Stimulated activated effector memory CD8-positive, alpha-beta T cell treated with anti-CD3 and anti-CD28 coated beads, Interleukin-12 subunit alpha, Interleukin-12 subunit beta, amount 100 ng/mL, for 72 hours (primary cell): ENCODE measurements around the gene SBNO1.
"Not testable (repeated sequence)": the region's sequence is repeated elsewhere in the genome, so short reads cannot be mapped to it uniquely, and the experiment has no call there.

ENCODE experiments used
- ATAC-seq: fragments of 150-1000 bp; cut with Tn5 transposase; 2 replicates; pipeline ENCODE4 v1.10.0; 2021
- DNase-seq, 2 donors: peaks; one replicate each; pipeline ENCODE4 v3.0.0; 2021 to 2022; ENCODE audit warnings: low spot score in 2 of 2
- H3K27ac Mint-ChIP-seq: one replicate; pipeline ENCODE4 v1.8.0; 2022; ENCODE audit warnings: mild to moderate bottlenecking, mixed read lengths
- H3K36me3 Mint-ChIP-seq: one replicate; pipeline ENCODE4 v1.8.0; 2022; ENCODE audit warnings: mild to moderate bottlenecking, mixed read lengths
- H3K4me1 Mint-ChIP-seq: one replicate; pipeline ENCODE4 v1.8.0; 2022; ENCODE audit warnings: mixed read lengths
- H3K4me3 Mint-ChIP-seq: one replicate; pipeline ENCODE4 v1.8.0; 2022; ENCODE audit warnings: mild to moderate bottlenecking, mixed read lengths
- H3K9me3 Mint-ChIP-seq: one replicate; pipeline ENCODE4 v1.8.0; 2022; ENCODE audit warnings: mixed read lengths

SBNO1 gene

DNA sequence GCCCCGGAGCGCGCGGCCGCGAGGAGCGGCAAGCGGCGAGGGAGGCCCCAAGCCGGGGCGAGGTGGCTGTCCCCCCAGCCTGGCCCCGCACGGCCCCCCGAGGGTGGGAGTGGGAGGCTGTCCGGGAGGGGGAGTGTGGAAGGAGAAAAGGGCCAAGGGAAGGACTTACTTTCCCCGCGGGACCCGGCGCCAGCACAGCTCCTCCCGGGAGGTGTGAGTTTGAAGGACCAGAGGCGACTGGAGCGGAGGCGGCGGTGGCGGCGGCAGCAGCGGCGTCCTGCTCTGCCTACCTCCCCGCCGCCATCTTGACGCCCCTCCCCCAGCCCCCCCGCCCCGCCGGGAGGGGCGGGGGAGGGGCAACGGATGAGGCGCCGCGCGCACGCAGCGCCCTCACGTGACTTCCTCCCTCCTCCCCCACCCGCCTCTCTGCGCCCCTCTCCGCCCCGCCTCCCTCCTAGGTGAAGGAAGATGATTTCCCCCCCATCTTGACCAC is at the start of gene SBNO1:
TSS of gene SBNO1 (minus strand) at position 316 of the 493 bp plus-strand sequence. CDS start 14,406 bp downstream, outside the sequence.
- no peaks in the 10 kb centered on the region for H3K9me3 Mint-ChIP-seq
- H3K4me1 Mint-ChIP-seq = peaks cover 22% of the 10 kb centered on the region
- ATAC-seq = peak; percentile 59
- H3K4me3 Mint-ChIP-seq = peak within 1 kb of the TSS; percentile 85
- DNase-seq = no peak
- peak within 1 kb of the TSS; percentile 99 for H3K27ac Mint-ChIP-seq
- H3K36me3 Mint-ChIP-seq = peaks cover 46% of the 10 kb centered on the region

DNA sequence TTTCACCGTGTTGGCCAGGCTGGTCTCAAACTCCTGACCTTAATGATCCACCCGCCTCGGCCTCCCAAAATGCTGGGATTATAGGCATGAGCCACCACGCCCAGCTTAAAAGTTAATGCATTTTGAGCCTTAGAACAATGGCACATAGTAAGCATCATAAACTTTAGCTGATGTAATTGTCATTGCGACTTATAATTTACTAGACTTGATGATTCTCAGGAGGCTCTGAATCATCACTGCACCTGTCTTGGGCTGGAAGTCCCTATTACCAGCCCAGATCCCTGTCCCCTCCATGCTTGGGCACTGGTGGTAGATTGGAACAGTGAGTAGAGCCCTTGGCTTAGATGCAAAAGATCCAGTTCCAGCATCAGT is 45.4 kb upstream of the SBNO1 start:
- H3K9me3 Mint-ChIP-seq = no peaks in the 10 kb centered on the region
- H3K27ac Mint-ChIP-seq = no peak overlapping the region
- H3K4me1 Mint-ChIP-seq = no peaks in the 10 kb centered on the region
- H3K36me3 Mint-ChIP-seq = peaks cover 83% of the 10 kb centered on the region
- no peak for DNase-seq
- H3K4me3 Mint-ChIP-seq = no peak overlapping the region
- ATAC-seq = no peak

DNA sequence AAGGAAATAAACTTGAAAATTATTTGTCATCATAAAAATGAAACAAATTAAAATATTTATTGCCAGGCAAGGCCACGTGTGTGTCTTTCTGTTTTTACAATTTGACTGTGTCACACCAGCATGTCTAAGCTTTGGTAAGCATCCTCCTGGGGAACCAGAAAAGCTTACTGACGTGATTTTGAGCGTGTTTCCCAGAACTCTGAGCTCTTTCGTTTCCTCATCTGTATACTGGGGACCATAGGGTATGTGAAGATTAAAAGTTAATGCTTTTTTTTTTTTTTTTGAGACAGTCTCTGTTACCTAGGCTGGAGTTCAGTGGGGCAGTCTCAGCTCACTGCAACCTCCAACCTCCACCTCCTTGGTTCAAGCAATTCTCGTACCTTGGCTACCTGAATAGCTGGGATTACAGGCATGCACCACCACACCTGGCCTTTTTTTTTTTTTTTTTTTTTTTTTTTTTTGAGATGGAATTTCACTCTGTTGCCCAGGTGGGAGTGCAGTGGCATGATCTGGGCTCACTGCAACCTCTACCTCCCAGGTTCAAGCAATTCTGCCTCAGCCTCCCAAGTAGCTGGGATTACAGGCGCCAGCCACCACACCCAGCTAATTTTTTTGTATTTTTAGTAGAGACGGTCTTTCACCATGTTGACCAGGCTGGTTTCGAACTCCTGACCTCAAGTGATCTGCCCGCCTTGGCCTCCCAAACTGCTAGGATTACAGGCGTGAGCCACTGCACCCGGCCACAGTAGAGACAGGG is 44.8 kb upstream of the SBNO1 start:
- peaks cover 85% of the 10 kb centered on the region for H3K36me3 Mint-ChIP-seq
- H3K4me3 Mint-ChIP-seq, ATAC-seq, H3K4me1 Mint-ChIP-seq, H3K9me3 Mint-ChIP-seq, DNase-seq, H3K27ac Mint-ChIP-seq: not testable (repeated sequence)

DNA sequence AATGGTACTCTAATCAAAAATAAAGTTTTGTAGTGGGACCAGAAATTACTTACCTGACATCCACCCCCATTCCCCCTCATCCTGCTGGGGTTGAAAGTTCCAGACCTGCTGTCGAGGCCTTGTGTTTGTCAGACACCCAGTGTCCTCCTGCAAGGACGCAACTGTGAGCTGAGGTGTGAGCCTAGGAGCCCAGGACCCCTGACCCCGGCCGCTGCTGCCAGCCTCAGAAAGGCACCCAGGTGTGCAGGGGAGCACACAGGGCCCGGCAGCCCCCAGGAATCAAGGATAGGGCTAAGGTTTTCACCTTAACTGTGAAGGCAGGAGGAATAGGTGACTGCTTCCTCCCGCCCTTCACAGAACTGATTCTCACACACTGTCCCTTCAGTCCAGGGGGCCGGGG is 44.0 kb upstream of the SBNO1 start:
- H3K9me3 Mint-ChIP-seq, H3K4me3 Mint-ChIP-seq, H3K4me1 Mint-ChIP-seq, DNase-seq, ATAC-seq, H3K27ac Mint-ChIP-seq: not testable (repeated sequence)
- peaks cover 89% of the 10 kb centered on the region for H3K36me3 Mint-ChIP-seq

DNA sequence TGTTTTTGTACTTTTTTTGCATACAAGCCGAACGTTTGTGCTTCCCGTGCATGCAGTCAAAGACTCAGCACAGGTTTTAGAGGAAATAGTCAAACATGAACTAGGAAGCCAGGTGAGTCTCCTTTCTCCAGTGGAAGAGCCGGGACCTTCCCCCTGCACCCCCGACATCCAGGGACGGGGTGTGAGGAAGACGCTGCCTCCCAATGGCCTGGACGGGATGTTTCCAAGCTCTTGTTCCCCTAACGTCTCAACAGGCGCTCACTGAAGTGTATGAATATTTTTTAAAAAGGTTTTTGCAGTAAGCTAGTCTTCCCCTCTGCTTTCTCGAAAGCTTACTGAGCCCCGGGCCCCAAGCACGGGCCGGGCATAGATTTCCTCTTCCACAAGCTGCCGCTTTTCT is 43.3 kb upstream of the SBNO1 start:
- DNase-seq, H3K27ac Mint-ChIP-seq, H3K4me1 Mint-ChIP-seq, ATAC-seq, H3K4me3 Mint-ChIP-seq, H3K9me3 Mint-ChIP-seq: not testable (repeated sequence)
- H3K36me3 Mint-ChIP-seq = peaks cover 89% of the 10 kb centered on the region

DNA sequence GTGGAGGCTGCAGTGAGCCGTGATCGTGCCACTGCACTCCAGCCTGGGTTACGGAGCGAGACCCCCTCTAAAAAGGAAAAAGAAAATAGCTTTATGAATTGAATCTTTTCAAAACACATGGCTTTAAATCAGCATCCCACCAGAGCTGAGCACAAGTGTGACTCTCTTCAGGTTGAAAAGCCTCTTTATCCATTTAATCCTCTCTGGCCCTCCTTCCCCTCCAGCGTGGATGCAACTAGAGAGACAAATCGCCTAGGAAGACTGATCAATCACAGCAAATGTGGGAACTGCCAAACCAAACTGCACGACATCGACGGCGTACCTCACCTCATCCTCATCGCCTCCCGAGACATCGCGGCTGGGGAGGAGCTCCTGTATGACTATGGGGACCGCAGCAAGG is 42.6 kb upstream of the SBNO1 start:
- ATAC-seq, DNase-seq, H3K4me3 Mint-ChIP-seq, H3K27ac Mint-ChIP-seq, H3K9me3 Mint-ChIP-seq: not testable (repeated sequence)
- peaks cover 11% of the 10 kb centered on the region for H3K4me1 Mint-ChIP-seq
- peaks cover 89% of the 10 kb centered on the region for H3K36me3 Mint-ChIP-seq

DNA sequence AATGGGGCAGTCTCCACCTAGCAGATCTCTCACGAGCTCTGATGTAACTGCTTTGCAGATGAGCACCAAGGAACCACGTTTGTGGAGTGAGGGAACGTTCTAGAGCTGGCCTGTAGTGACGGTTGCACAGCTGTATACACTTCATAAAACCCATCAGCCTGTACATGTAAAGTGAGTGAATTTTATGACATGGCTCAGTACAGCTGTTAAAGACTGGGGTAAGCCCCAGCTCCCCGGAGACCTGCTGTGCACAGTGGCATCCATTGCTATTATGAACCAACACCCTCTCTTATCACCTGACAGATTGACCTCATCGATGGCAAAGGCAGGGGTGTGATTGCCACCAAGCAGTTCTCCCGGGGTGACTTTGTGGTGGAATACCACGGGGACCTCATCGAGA is 39.9 kb upstream of the SBNO1 start:
- H3K9me3 Mint-ChIP-seq = no peaks in the 10 kb centered on the region
- no peak overlapping the region for H3K27ac Mint-ChIP-seq
- DNase-seq (no peak), ATAC-seq (no peak)
- no peak overlapping the region for H3K4me3 Mint-ChIP-seq
- H3K36me3 Mint-ChIP-seq = peaks cover 100% of the 10 kb centered on the region
- peaks cover 14% of the 10 kb centered on the region for H3K4me1 Mint-ChIP-seq

DNA sequence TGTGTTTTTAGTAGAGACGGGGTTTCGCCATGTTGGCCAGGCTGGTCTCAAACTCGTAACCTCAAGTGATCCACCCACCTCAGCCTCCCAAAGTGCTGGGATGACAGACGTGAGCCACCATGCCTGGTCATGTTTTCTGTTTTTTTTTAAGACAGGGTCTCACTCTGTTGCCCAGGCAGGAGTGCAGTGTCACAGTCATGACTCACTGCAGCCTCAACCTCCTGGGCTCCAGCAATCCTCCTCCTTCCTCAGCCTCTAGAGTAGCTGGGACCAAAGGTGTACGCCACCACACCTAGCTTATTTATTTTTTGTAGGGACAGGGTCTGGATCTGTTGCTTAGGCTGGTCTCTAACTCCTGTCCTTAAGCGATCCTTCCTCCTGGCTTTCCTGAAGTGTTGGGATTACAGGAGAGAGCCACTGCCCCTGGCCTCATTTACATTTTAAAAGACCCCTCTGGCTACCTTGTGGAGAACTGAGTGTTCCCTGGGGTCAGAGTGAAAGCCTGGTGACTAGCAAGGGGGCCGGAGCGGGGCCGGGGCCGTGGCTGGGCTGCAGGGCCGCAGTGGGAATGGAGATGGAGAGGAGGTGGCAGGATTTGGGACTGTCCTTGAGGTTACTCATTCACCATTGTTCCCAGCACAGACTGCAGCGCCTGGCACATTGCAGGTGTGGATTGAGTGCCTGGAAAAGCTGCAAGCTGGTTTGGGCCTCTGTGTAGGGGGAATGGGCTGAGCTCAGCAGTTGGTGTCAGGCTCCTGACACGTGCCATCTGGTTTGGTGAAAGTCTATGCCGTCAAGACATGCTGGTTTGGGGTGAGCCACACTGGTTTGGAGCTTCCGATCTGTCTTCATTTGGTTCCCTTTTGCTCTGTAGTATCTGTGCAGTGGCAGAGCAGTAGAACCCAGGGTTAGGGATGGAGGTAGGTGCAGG is 37.4 kb upstream of the SBNO1 start:
- no peaks in the 10 kb centered on the region for H3K9me3 Mint-ChIP-seq
- peaks cover 23% of the 10 kb centered on the region for H3K4me1 Mint-ChIP-seq
- no peak for DNase-seq
- peak overlapping the region; percentile 82 for H3K27ac Mint-ChIP-seq
- H3K4me3 Mint-ChIP-seq = no peak overlapping the region
- no peak for ATAC-seq
- peaks cover 96% of the 10 kb centered on the region for H3K36me3 Mint-ChIP-seq

DNA sequence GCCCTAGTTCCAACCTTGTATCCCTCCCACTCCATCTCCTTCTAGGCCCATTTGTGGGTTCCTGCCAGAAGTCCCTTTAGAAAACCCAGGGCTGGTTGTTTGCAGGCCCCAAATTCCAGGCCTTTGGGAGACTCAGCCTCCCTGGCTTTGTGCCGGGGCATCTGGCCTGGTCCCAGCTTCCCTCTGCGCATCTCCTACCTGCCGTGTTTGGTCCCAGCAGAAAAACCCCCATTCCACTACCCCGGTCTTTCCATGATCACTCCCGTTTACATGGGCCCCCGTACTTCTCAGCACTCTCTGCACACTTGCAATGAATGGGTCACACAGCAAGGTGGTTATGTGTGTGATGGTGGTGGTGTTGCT is 34.6 kb upstream of the SBNO1 start:
- Mint-ChIP-seq H3K4me1 (peaks cover 32% of the 10 kb centered on the region), H3K9me3 (no peaks in the 10 kb centered on the region), H3K36me3 (peaks cover 96% of the 10 kb centered on the region), H3K27ac (no peak overlapping the region), H3K4me3 (no peak overlapping the region)
- no peak for DNase-seq
- no peak for ATAC-seq

DNA sequence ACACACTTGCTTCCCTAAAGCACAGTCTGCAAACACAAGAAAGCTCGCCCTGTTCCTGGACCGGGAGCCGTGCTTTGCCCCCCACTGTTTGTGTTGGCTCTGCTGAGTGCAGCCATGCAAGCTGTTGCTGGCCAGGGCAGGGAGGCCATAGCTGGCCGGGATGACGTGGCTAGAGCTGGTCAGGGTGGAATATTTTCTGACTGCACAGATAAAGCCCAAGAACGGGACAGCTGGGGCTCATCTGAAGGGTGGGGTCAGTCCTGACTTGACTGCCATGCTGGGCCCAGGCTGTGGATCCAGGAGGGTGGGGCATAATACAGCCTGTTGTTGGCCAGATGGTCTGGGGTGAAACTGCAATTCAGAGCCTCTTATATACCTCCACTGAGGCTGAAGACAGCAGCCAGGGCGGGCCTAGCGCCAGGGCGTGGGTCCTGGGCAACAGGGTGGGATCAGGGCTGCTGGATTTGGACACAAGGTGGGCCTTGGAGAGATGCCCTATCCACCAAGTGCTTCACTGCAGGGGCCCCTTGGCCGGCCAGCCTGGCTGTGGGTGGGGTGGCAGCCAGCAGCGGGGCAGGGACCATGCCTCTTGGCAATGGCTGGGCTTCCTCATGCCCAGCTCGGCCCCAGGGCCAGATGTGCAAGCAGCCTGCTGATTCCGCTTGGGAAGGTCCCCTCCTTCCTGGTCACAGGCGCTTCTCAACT is 34.1 kb upstream of the SBNO1 start:
- Mint-ChIP-seq H3K36me3 (peaks cover 96% of the 10 kb centered on the region), H3K4me3 (no peak overlapping the region), H3K4me1 (peaks cover 32% of the 10 kb centered on the region), H3K9me3 (no peaks in the 10 kb centered on the region), H3K27ac (peak overlapping the region; percentile 34)
- ATAC-seq (no peak), DNase-seq (no peak)

DNA sequence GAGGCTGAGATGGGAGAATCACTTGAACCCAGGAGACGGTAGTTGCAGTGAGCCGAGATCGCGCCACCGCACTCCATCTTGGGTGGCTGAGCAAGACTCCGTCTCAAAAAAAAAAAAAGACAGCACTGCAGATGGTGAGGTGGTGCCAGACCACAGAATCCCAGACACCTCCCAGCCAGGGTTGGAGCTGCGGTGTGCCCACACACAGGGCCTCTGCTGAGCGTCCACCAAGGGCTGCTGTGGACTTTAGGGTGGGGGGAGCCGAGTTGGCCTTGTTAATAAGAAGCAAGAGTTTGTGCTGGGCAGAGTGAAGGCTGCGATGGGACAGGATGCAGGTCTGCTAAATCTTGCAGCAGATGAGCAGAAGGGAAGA is 33.5 kb upstream of the SBNO1 start:
- no peak for ATAC-seq
- peak overlapping the region; percentile 34 for H3K27ac Mint-ChIP-seq
- DNase-seq = no peak
- peaks cover 31% of the 10 kb centered on the region for H3K4me1 Mint-ChIP-seq
- peaks cover 96% of the 10 kb centered on the region for H3K36me3 Mint-ChIP-seq
- no peak overlapping the region for H3K4me3 Mint-ChIP-seq
- H3K9me3 Mint-ChIP-seq = no peaks in the 10 kb centered on the region

DNA sequence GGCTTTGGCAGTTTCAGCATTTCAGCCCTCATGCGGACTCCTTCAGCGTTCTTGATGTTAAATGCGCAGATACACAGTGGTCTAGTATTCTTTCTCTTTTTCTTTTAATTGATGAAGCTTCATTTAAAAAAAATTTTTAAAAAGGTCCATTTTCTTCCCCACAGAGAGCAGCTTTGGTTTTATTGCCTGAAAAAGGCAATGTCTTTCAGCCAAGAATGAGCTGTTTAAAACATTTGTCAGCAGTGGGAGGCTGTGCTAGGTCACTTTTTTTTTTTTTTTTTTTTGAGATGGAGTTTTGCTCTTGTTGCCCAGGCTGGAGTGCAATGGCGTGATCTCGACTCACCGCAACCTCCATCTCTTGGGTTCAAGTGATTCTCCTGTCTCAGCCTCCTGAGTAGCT is 32.8 kb upstream of the SBNO1 start:
- ATAC-seq = no peak
- Mint-ChIP-seq H3K4me3 (no peak overlapping the region), H3K9me3 (no peaks in the 10 kb centered on the region), H3K4me1 (peaks cover 34% of the 10 kb centered on the region), H3K27ac (no peak overlapping the region), H3K36me3 (peaks cover 96% of the 10 kb centered on the region)
- no peak for DNase-seq

DNA sequence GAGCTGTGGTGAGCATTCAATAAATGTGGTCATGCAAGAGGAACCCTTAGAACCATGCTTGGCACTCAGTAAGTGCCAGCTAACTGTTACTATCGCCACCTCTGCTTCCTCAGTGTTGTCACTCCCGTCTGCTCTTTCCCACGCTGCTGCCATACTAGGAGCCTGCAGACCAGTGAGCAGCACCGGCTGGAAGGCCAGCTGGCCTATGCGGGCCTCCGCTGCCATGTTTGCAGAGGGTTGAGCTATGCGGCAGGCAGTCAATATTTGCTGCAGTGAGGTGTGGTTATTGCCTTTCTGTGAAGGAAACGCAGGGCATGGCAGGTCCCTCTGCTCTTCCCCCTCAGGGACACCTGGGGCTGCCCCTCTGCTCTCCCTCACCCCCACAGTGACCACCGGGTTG is 32.3 kb upstream of the SBNO1 start:
- H3K4me1 Mint-ChIP-seq = peaks cover 35% of the 10 kb centered on the region
- peaks cover 96% of the 10 kb centered on the region for H3K36me3 Mint-ChIP-seq
- no peak for ATAC-seq
- no peak overlapping the region for H3K4me3 Mint-ChIP-seq
- H3K9me3 Mint-ChIP-seq = no peaks in the 10 kb centered on the region
- peak overlapping the region; percentile 43 for H3K27ac Mint-ChIP-seq
- DNase-seq = no peak

DNA sequence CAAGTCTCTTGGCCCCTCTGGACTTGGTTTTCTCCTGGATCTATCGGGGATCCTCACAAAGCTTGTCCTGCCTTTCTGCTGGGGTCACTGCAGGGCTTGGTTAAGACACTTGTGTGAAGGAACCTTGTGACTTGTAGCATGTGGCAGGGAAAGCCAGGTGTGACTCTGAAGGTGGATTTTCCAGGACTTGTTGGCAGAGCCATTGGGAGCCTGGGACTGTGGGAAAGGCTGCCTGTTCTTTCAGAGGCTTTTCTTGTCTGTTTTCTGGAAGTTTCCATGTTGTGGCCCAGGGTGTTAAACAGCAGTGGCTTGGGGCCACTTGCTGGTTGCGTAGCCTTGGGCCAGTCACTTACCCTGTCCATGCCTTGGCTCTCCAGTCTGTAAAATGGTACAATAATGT is 31.9 kb upstream of the SBNO1 start:
- no peak overlapping the region for H3K4me3 Mint-ChIP-seq
- ATAC-seq (no peak), DNase-seq (no peak)
- H3K4me1 Mint-ChIP-seq = peaks cover 39% of the 10 kb centered on the region
- peaks cover 96% of the 10 kb centered on the region for H3K36me3 Mint-ChIP-seq
- no peaks in the 10 kb centered on the region for H3K9me3 Mint-ChIP-seq
- H3K27ac Mint-ChIP-seq = peak overlapping the region; percentile 43

DNA sequence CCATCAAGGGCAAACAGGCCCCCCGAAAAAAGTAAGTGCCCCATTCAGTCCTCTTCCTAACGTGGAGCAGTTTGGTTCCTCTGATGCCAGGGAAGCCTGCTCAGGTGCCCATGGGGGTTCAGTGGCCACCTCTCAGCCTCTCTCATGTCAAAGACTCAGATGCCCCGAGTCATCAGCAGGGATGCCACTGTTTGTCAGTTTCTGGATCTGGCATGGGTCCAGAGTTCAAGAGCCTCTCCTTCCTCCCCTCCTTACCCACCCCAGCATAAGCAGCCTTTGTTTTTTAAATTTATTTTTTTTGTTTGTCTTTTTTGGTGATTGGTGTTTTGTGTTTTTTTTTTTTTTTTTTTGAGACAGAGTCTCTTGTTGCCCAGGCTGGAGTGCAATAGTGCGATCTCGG is 30.6 kb upstream of the SBNO1 start:
- H3K27ac Mint-ChIP-seq = peak overlapping the region; percentile 71
- H3K4me3 Mint-ChIP-seq = no peak overlapping the region
- H3K36me3 Mint-ChIP-seq = peaks cover 96% of the 10 kb centered on the region
- H3K4me1 Mint-ChIP-seq = peaks cover 52% of the 10 kb centered on the region
- no peak for ATAC-seq
- H3K9me3 Mint-ChIP-seq = no peaks in the 10 kb centered on the region
- DNase-seq = no peak
